ENCODE results near the gene CRISP1. TPM values are rescaled to one million over a fixed set of nuclear protein-coding genes. Genes with fewer than 3 reads are reported as not detected.
A peak's percentile ranks its signal among the peaks of the same experiment; 100 is the strongest.

The CRISP1 gene
- total and polyA plus RNA-seq, 9 of the 15 experiments (the other 6 are each of a cell fraction or from before 2014, with no cell fraction given), result not detected

- TF ChIP-seq ZBTB5 (IDR thresholded peaks at IDR 0.05), result no peak
- no peak for TF ChIP-seq SIRT6 (IDR thresholded peaks at IDR 0.05; ENCODE audit: low read depth, low read length)
- no peak for TF ChIP-seq MED1 (CRISPR knock-in tag; IDR thresholded peaks at IDR 0.05; ENCODE audit: borderline replicate concordance)
- TF ChIP-seq ZNF780A (CRISPR knock-in tag; IDR thresholded peaks at IDR 0.05), result no peak
- TF ChIP-seq GABPB2 (CRISPR knock-in tag; conservative IDR thresholded peaks at IDR 0.05), result no peak
- TF ChIP-seq PHB (CRISPR knock-in tag; IDR thresholded peaks at IDR 0.05), result no peak
- no peak for TF ChIP-seq ZC3H11A (IDR thresholded peaks at IDR 0.05; ENCODE audit: low read depth, low read length)
- TF ChIP-seq CBX3 (IDR thresholded peaks at IDR 0.05; ENCODE audit: borderline replicate concordance in 1 of 2, low read length in 2 of 2), result no peak
Measured at GRCh38 chr6:49847673-49848072, 18.7 kb downstream of the CRISP1 start (continued).

GRCh38 chr6:49847014-49847413 is 19.3 kb downstream of the CRISP1 start:
- Histone ChIP-seq H2AFZ (ENCODE audit: low read depth, low read length) (no peak overlapping the region), H3K36me3 (ENCODE audit: control insufficient read depth, insufficient read depth, low read length) (no peaks in the 10 kb centered on the region), H3K9me1 (ENCODE audit: control insufficient read depth, insufficient read depth, low read length) (no peaks in the 10 kb centered on the region), H4K20me1 (replicated peaks; ENCODE audit: control insufficient read depth, insufficient read depth, low read length) (no peaks in the 10 kb centered on the region), H3K4me1 (replicated peaks in 1 of 2; ENCODE audit: control insufficient read depth in 2 of 2, insufficient read depth in 2 of 2, low read length in 2 of 2) (no peaks in the 10 kb centered on the region; a peak in 1 of 5 replicates), H3K9me3 (replicated peaks; ENCODE audit: control insufficient read depth, insufficient read depth, low read depth, low read length) (peaks cover 7% of the 10 kb centered on the region), H3K4me3 (no peak overlapping the region), H3K27ac (ENCODE audit: extremely low read depth, low read depth, low read length) (no peak overlapping the region), H3K9ac (ENCODE audit: insufficient read depth in 1 of 2, low read depth in 2 of 2, low read length in 2 of 2) (no peak overlapping the region), H3K79me2 (ENCODE audit: control insufficient read depth, insufficient read depth, low read length) (no peaks in the 10 kb centered on the region), H3K27me3 (ENCODE audit: control insufficient read depth in 2 of 2, insufficient read depth in 2 of 2, low read length in 2 of 2) (no peaks in the 10 kb centered on the region), H3K4me2 (ENCODE audit: insufficient read depth, low read length) (no peak overlapping the region)
- ChIA-PET POLR2A (no interaction called here), CTCF (ENCODE audit: low intra/inter-chr PET ratio) (interaction anchor here (0.7 kb wide), 1 partner anchor 396 kb away, joined by 3 read pairs; no protein-coding TSS in a partner anchor)
- intact Hi-C loops (cut with micrococcal nuclease), result loop anchor here (5.0 kb wide), 2 partner anchors 115 to 240 kb away; no protein-coding TSS in a partner anchor
- no TSS peak for BruUV-seq (replicated peaks)
- FAIRE-seq (no peak), DNase-seq (ENCODE audit: extremely low read depth in 1 of 4, low spot score in 3 of 4) (no peak), ATAC-seq (no peak)
- in situ Hi-C loops (cut with MboI), result loop anchor here (10.0 kb wide), 1 partner anchor 312 kb away; no protein-coding TSS in a partner anchor
- 94% methylated on average over 4 of the region's 4 CpGs for WGBS (ENCODE audit: insufficient coverage, low coverage, missing lambda C conversion rate)
- no peak for TF ChIP-seq STAT5A (IDR thresholded peaks at IDR 0.05; ENCODE audit: borderline replicate concordance, low read length)
- no peak for TF ChIP-seq LEF1 (IDR thresholded peaks at IDR 0.05)
- TF ChIP-seq ESRRB (CRISPR knock-in tag; IDR thresholded peaks at IDR 0.05; ENCODE audit: borderline replicate concordance), result no peak
- no peak for TF ChIP-seq CCNT2 (IDR thresholded peaks at IDR 0.05; ENCODE audit: borderline replicate concordance, extremely low read depth, insufficient read length, low read depth, low read length)
- no peak for TF ChIP-seq HNRNPK (IDR thresholded peaks at IDR 0.05; ENCODE audit: low read depth, low read length, poor library complexity, severe bottlenecking)
- peak; percentile 73 for TF ChIP-seq ZNF316 (IDR thresholded peaks at IDR 0.05)
- no peak for TF ChIP-seq RBM25 (IDR thresholded peaks at IDR 0.05; ENCODE audit: low read depth, low read length, severe bottlenecking)
- TF ChIP-seq ZKSCAN8 (CRISPR knock-in tag; IDR thresholded peaks at IDR 0.05), result no peak
- no peak for TF ChIP-seq FOXK1 (CRISPR knock-in tag; IDR thresholded peaks at IDR 0.05; ENCODE audit: borderline replicate concordance)
- no peak for TF ChIP-seq IFI16 (CRISPR knock-in tag; IDR thresholded peaks at IDR 0.05)
- no peak for TF ChIP-seq NR0B1 (IDR thresholded peaks at IDR 0.05; ENCODE audit: partially characterized antibody)
- no peak for TF ChIP-seq HIVEP1 (CRISPR knock-in tag; IDR thresholded peaks at IDR 0.05)
- TF ChIP-seq C11orf30 (IDR thresholded peaks at IDR 0.05; ENCODE audit: low read depth), result peak; percentile 53
- TF ChIP-seq KLF16 (IDR thresholded peaks at IDR 0.05), result no peak

Data from K562 (cell line).